ENCODE data around the gene PPP1R15B. TPM values are rescaled to one million over a fixed set of nuclear protein-coding genes. Genes with fewer than 3 reads are reported as not detected.

The PPP1R15B gene
- total RNA-seq, 1 experiment from 2014 or later: 45.9 TPM

DNA sequence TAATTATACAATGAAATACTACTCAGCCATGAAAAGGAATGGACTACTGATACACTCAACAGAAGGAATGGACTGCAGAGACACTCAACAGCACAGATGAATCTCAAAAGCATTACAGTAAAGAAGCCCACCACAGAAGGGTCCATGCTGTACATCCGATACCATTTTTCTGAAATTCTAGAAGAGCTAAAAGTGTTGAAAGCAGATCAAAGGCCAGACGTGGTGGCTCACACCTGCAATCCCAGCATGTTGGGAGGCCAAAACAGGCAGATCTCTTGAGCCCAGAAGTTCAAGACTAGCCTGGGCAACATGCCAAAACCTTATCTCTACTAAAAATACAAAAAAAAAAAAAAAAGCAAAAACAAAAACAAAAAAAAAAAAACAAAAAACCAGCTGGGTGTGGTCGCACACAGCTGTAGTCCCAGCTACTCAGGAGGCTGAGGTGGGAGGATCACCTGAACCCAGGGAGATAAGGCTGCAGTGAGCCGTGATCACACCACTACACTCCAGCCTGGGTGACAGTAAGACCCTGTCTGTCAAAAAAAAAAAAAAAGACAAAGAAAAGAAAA lies 15.5 kb downstream of the PPP1R15B start:
- H4K20me1 ChIP-seq (ENCODE audit: control insufficient read depth, insufficient read depth, insufficient read length): no peaks in the 10 kb centered on the region
- no peak for TF ChIP-seq CTCF (conservative IDR thresholded peaks at IDR 0.05)
- H3K4ac ChIP-seq (ENCODE audit: low read depth, low read length): no peak overlapping the region
- Mint-ChIP-seq H3K27ac (no peak overlapping the region), H3K4me3 (no peak overlapping the region), H3K27me3 (ENCODE audit: low read depth) (peaks cover 2% of the 10 kb centered on the region; the same call in 1 of the 2 replicates), H3K36me3 (ENCODE audit: insufficient read depth in 1 of 3, low read depth in 3 of 3) (peaks cover 2 to 24% (median 4%) of the 10 kb centered on the region in 3 experiments; a peak in 5 of 7 replicates), H3K4me1 (no peaks in the 10 kb centered on the region), H3K9me3 (0 out of 5 replicates have a peak, but pooled peaks cover 0 to 2% of the 10 kb centered on the region in 2 experiments)
- no peak overlapping the region for H4K91ac ChIP-seq (ENCODE audit: insufficient read length, low read depth, low read length)
- H3K23me2 ChIP-seq (ENCODE audit: insufficient read length, low read depth, low read length, poor library complexity, severe bottlenecking): no peaks in the 10 kb centered on the region
- no peak overlapping the region for H2AFZ ChIP-seq (ENCODE audit: low read length)
- no peak for DNase-seq
- H2BK20ac ChIP-seq (ENCODE audit: low read depth, low read length, poor library complexity, severe bottlenecking): no peak overlapping the region
- no peak overlapping the region for H2BK12ac ChIP-seq (ENCODE audit: insufficient read length, low read depth, low read length)
- no peaks in the 10 kb centered on the region for H3K79me1 ChIP-seq (ENCODE audit: insufficient read depth, low read depth, low read length, poor library complexity, severe bottlenecking)
- no peak overlapping the region for H3K27ac ChIP-seq (ENCODE audit: insufficient read length, low read depth, low read length)
- H3K56ac ChIP-seq (ENCODE audit: insufficient read length, low read depth, low read length): no peak overlapping the region
- no peaks in the 10 kb centered on the region for H3K27me3 ChIP-seq (ENCODE audit: insufficient read depth, low read length)
- WGBS (ENCODE audit: extremely low coverage, insufficient read length, low lambda C conversion rate): no CpG with 5 or more reads among the region's 4 CpGs
- H3K4me2 ChIP-seq (ENCODE audit: insufficient read depth, insufficient read length, low read length): no peak overlapping the region
- no peak overlapping the region for H3K14ac ChIP-seq (ENCODE audit: insufficient read depth, low read length)
- H2BK15ac ChIP-seq (ENCODE audit: low read depth, low read length): no peak overlapping the region
- H3K9ac ChIP-seq (ENCODE audit: extremely low read depth, insufficient read length, low read length): no peak overlapping the region
- no peak overlapping the region for H4K8ac ChIP-seq (replicated peaks; ENCODE audit: insufficient read length, low read depth, low read length)
- H3K4me1 ChIP-seq (ENCODE audit: insufficient read depth, low read length): no peaks in the 10 kb centered on the region
- no peak overlapping the region for H3K18ac ChIP-seq (ENCODE audit: insufficient read length, low read depth, low read length)
- no peak overlapping the region for H4K5ac ChIP-seq (ENCODE audit: insufficient read length, low read depth, low read length)
- H3K9me3 ChIP-seq (ENCODE audit: control insufficient read depth, low read depth, low read length): no peaks in the 10 kb centered on the region
- no peak overlapping the region for H2BK120ac ChIP-seq (ENCODE audit: low read depth, low read length, poor library complexity, severe bottlenecking)
- H3T11ph ChIP-seq (ENCODE audit: low read length): no peak overlapping the region
- no peak overlapping the region for H2BK5ac ChIP-seq (ENCODE audit: insufficient read length, low read length)
- H3K23ac ChIP-seq (ENCODE audit: insufficient read length, low read depth, low read length): no peak overlapping the region
- H2AK5ac ChIP-seq (ENCODE audit: insufficient read length, low read length): no peak overlapping the region
- H3K79me2 ChIP-seq (ENCODE audit: insufficient read depth, low read length): no peaks in the 10 kb centered on the region
